Stimulated activated CD4-positive, alpha-beta T cell treated with anti-CD3 and anti-CD28 coated beads, Interleukin-4, amount 100 ng/mL, for 48 hours (primary cell): ENCODE data around the gene THADA.

Experiments
- DNase-seq, 2 donors: peaks; one replicate each; pipeline ENCODE4 v3.0.0-alpha.2; 2020; ENCODE audit warnings: low read depth in 2 of 2

THADA gene

DNA sequence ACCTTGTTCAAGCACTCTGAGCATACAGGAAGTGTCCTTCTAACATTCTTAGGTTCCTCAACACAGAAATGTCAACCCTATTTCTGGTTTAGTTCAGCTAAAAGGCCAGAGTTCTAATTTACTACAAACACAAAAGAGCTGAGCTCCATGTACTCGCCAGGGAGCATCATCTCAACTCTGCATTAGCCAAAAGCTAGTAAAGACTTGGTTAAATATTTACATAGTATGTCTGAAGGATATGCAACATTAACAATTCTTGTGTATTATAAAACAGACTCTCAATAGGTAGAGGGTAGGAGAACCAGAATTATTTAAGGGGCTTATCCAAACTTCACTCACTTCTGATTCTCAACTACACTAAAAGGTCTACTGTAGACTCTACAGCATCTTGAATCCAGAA lies 154.6 kb downstream of the THADA start:
- no peak for DNase-seq

DNA sequence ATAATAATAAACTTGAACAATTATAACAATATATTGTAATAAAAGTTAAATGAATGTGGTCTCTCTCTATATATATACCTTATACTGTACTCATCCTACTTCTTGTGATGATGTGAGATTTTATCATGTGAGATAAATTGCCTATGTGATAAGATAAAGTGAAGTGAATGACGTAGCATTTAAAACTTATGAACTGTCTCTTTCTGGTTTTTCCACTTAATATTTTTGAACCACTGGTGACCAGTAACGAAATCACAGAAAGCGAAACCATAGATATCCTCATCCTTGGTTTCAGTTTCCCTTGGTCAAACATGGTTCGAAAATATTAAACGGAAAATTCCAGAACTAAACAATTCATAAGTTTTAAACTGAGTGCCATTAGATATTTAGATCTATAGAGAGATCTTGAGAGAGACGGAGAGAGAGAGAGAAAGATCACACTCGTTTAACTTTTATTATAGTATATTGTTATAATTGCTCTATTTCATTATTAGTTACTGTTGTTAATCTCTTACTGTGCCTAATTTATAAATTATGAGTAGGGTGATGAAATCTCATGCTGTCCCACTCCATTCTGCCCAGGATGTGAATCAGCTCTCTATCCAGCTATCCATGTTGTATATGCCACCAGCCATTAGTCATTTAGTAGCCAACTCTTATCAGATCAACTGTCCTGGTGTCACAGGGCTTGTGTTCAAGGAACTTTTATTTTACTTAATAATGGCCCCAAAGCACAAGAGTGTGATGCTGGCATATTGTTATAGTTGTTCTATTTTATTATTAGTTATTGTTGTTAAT lies 156.8 kb downstream of the THADA start:
- DNase-seq, result no peak

DNA sequence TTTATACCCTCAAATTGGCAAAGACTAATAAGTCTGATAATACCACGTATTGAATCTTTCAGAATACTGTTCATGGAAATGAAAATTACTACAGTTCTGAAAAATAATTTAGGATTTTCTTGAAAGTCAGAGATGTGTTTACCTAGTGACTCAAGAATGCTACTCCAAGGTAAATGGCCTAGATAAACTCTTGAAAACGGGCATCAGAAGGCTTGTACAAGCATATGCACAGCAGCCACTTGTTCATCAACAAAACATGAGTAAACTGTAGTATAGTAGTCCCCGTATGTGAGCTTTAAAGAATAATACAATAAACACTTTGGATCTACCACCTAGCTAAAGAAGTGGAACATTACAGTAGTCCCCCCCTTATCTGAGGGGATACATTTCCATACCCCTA lies 157.5 kb downstream of the THADA start:
- no peak for DNase-seq

DNA sequence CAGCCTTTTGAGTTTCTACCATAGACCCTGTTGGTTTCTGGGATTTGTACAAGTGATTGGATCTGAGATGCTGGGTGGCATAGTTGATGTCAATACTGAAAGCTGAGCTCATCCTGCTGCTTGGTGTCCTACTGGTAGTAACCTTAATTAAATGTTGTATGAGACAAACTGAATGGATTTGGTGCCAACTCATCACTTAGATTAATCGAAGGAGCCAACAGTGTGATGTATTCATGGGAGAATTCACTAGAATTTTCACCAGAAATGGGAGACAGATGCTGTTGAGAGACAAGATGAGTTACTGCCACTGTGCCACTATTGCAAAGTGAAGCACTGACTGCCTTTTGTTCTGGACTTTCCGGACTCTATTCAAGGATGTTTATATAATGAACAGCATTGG lies 158.5 kb downstream of the THADA start:
- DNase-seq, result no peak

DNA sequence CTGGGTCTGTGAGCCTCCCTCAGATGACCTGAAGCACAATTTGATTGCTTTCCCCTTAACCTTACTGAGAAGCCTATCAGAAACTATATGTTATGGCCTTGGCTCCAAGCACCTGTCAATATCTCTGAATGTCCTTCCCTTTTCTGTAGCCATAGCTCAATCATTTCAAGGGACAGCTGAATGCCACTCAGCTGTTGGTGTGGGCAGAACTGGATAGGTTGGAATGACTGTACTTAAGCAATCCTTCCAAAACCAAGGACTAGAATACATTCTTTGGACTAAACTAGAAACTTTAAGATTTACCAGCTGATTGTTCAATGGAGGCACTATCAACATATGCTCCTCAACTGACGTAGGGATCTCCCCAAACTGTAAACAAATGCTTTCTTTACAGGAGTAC lies 159.4 kb downstream of the THADA start:
- no peak for DNase-seq

DNA sequence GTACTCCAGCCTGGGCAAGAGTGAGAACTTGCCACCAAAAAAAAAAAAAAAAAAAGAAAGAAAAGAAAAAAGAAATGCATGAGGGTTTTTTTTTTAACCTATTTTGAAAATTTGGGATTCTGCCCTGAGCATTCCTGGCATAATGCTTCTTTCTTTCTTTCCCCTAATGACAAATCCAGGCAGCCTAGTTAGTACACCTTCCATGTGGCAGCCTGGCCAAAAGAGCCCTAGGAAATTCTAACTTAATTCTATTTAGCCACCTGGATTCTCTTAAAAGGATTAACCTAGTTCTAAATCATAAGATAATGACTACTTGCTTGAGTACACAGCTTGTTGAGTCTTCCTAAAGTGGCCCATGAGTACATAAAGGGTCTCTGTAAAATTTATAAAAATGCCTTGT lies 160.1 kb downstream of the THADA start:
- DNase-seq, result no peak

DNA sequence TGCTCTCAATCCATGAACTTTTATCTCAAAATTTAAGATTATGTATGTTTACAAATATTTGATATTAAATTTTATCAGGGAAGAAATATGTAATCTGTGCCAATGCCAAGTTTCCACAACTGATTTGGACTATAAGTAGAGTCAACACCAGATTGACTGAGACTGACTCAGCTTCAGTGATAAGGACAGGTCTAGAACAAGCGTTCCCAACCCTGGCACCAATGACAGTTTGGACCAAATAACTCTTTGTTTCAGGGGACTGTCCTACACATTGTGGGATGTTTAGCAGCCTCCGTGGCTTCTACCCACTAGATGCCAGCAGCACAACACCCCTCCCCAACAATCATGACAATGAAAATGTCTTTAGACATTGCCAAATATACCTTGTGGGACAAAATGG lies 165.3 kb downstream of the THADA start:
- DNase-seq, result no peak

DNA sequence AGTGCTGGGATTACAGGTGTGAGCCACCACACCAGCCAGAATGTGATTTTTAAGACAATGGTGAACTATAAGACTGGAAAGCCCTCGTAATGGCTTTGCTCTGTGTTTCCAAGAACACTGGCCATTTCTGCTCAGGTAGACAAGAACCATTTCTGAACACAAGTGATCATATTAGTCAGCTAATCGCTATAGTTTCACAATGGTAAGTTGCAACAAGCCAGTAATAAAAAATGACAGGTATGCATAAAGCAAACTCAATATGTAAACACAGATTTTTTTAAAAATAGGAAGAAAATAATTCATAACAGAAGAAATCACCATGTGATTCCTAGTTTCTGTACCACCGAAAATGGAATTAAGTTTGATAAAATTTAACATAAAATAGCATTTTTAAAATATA lies 166.5 kb downstream of the THADA start:
- no peak for DNase-seq

DNA sequence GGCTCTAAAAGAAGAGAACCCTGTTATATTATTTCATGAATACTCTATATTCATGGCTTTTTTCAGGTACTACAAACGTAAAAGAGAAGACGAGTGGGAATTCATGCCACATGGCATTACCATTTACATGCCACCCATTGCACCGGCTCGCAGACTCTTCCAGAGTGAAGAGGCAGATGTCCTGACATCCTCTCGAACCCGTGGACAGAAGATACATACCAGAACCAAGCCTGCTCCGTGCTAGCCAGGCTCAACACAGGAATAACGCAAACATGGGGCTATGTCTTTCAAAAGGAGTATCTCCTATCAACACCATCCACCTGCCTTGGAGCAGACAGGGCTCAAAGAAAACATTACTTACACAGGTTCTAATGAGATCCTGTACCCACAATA lies 168.8 kb downstream of the THADA start:
- no peak for DNase-seq

DNA sequence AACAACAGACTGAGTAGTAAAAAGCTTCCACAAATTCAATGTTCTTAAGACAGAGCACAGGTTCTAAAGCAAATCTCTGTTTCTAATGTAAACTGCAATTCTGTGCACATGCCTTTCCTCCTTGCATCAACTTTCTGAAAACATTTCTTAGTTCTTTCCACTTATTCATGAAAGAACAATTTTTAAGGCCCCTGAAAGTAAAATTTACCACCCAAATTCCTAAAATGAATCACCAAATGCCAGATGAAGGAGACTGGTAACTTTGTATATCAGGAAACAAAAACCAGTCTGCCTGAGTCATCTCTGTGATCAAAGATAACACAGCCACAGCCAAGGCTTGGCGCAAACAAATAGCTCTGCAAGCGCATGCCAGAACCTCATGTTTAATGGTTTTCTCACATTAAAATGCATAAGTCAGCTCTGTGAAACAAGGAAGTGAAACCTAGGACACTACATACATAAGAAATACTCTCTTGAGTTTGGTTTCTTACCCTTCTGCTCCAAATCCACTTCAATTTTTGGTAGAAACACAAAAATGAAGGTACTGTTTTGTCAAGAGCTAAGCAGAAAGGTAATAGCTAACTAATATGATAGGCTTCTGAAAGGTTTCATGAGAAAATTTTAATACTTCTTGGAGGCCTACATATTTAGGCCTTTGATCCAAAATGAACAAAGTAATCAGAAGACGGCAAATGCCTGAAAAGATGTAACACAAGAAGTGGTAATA lies 169.4 kb downstream of the THADA start:
- DNase-seq, result peak; percentile 37 to 62

DNA sequence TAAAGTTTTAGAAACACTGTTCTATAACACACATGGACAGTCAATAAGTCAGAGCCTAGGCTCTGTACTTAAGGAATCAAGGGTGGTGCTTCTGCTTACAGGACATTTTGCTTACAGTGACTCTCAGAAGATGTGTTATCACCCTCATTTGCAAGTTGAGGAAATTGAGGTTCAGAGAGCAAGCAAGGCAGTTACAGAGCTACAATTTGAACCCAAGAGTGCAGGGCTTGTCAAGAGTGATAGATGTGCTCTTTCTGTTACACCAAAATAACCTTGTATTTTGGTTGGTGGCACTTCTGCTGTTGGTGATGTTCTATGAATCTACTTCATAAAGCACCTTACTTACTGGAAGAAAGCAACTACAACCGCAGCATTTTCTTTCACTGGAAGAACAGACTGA lies 170.2 kb downstream of the THADA start:
- no peak for DNase-seq

DNA sequence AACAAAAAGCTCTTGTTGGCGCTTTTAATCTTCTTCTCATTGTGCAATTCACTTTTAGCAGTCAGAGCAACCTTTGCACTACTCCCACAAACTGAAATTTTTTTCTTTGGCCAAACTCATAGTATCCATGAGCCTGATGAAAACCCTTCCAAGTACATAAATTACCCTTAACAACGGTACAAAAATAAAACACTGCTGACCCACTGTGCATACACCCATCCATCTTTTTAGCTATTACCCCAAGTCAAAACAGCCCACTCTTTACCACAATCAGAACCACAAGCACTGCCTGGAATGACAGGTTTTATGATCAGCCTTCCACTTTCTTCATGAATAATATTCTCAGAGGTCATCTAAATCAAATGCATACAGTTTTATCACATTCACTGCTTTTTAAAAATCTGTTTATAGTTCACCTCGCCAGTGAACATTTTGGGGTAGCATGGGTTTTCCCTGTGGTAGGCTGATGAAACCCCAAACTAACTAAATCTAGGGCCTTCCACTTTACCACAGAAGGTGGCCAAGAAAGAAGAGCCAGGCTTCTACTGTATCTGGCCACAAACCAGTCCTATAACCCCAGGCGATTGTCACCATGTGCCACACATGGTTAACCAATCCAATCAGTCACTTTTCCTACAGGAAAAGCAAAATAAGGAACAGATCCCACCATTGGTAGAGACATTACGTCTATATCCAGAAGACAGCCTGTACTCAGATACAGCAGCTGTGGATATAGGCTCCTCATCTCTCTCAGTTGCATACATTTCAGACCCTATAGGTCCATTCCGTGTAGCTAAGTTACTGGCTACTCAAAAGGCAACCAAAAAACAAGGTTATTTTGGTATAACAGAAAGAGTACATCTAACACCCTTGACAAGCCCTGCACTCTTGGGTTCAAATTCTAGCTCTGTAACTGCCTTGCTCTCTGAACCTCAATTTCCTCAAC lies 171.3 kb downstream of the THADA start:
- DNase-seq, result no peak

DNA sequence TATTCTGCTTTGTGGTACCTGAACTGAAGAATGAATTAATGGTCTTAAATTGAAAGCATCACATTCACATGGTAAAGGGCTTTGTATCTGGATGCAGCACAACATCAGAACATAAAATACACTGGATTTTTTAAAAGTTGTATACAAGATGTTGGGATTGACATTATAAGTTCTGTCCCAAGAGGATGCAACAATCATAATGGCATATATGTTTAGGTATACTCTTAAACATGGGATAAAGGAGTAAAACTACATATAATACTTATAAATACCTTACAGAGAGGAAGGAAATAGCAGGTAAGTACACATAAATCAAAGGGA lies 171.9 kb downstream of the THADA start:
- DNase-seq, result no peak

DNA sequence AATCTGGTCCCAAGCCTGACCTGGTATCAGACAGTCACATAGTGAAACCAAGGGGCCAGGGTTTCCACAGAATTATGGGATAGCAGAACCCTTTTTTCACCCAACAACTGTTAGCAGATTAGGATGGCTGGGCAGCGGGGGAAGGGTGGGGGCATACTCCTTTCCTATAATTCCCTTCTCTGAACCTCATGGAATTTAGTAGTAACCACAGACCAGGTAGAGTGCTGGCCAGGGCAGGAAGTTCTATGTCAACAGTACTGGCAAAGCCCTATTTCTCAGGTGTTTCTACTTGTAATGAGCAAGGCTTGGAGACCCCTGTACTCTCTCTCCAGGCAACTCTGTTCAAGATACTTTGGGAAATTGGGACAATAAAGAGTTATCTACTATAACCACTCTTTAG lies 174.6 kb downstream of the THADA start:
- no peak for DNase-seq

DNA sequence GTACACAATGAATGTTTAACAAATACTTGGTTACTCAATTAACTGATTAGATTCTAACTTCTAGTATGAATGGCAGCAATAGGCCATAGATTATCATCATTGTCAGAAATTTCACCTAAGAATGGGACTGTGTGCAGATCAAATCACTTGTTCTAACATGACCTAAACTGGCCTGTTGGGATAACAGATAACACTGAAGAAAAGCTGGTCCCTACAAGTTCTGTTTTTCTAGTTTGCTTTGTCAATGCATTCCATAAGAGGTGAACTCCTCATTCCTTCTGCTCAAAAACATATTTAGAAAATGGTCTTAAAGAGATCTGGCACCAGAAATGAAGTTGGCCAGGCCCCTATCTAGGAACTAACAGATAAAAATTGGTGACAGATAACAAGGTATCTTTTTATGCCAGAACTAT lies 175.4 kb downstream of the THADA start:
- no peak for DNase-seq

DNA sequence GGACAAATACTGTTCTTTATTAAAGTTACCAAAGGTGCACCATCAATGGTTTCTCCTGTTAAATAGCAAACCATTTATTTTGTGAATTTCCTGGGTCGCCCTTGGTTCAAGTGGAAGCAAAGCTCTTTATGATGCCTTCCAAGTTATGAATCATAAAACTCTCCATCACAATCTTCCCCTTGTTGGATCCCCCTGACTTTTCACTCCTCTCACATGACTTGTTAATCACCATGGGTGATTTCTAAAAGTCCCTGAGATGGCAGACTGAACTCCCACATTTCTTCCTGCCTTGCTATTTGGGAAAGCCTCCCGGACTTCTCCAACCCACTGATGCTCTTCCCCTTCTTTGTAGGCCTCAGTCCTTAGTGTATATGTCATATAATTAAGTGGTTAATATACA lies 176.0 kb downstream of the THADA start:
- DNase-seq, result no peak

DNA sequence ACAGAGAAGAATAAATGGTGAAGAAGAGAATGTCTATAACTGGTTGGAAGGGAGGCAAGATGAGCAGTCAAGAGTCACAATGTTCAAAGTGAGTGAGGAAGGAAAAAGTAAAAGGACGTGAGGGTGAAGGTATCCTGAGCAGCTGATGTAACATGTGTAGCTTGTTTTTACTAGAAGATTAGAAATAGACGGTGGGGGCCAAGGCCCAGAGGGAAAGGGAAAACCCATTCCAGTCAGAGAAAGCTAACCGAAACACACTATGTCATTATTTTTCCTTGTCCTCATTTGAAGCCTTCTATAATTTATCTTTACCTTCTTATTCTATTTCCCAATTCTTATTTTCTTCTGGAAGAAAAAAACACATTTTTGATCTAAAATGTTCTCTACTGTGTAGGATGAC lies 176.6 kb downstream of the THADA start:
- no peak for DNase-seq

DNA sequence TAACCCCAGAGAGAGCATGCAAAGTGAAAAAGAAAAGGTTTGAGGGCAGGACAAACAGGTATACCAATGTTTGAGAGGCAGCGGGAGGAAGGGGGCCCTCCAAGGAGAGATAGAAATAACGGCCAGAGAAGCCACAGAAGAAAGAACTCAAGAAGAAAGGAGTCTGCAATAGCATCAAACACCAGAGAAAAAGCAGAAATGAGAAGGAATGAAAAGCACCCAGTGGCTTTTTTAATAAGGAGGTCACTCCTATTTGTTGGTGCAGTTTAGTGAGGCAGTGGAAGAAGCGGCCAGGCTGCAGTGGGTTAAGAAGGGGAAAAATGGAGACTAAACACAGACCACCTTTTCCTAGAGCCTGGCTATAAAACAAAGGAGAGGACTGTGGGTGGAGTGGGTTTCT lies 177.2 kb downstream of the THADA start:
- no peak for DNase-seq

DNA sequence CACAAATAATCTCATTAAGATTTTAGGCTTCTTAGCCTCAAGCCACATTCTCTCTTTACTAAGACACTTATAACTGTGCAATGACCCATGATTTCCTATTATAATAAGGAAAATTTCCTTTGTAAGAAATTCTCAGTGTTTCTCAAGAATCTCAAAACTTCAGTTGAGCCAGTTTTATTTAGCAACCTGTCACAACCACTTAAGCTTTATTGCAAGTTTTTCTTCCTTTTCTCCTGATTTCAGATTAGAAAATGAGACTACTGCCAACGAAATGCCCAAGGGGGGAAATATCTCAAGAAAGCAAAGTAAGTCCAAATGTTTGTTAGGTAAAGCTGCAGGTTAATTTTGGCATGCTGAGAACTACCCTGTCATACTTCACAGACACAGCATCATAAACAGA lies 178.5 kb downstream of the THADA start:
- no peak for DNase-seq

DNA sequence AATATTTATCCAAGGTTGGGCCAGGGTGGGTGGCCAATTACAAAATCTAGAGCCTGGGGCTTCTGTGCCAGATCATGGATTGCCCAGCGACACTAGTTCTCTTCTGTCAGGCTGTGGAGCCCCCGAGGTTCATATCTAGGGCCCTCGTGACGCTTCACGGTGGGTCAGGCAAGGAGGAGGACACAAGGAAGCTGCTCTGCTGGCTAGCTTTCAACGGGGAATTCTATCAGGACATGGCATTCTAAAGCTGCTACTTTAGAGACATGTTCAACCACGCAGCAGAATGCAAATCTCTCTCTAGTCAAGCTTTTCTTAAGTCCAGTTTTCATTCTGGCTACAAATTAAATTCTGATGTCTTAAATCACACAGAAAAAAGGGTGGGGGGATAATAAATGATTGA lies 180.2 kb downstream of the THADA start:
- no peak for DNase-seq

DNA sequence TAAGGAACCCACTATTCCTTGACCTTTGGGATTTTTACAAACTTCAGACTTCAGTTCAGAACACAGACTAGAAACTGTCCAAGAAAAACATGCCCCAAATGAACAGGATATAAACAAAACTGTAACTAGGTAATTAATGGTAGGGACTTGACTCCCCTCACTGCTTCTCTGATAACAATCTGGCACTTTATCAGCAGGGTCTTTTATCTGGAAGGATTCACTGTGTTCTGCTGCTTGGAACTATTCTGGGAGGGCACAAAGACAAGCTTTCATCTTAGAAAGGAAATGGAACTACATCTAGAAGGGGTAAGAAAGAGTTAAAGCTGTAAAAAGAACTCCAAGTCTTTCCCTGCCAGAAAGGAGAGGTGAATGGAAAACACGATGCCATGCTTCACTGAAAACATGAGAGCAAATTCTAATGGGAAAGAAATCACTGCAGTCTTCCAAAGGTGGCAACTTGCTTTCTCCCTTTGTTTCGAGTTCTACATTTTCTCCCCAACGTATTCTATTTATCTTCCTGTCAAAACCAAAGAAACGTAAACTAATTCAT lies 181.2 kb downstream of the THADA start:
- no peak for DNase-seq

DNA sequence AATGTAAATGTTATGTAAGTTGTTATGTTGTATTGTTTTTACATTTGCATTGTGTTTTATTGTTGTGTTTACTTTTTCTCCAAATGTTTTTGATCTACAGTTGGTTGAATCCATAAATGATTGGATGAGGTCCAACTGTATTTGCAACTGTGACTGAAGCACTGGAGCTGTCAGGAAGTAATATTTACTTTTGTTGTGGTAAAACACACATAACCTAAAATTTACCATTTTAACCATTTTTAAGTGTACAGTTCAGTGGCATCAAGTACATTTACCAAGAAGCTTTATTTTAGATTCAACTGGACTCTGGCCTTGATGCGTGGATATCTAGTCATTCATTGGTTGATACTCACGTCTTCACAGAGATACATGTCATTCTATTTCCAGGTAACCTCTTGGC lies 181.8 kb downstream of the THADA start:
- DNase-seq, result no peak
